Stomach (tissue), 9 donors: ENCODE measurements around the gene CXCL14. TPM values are rescaled to one million over a fixed set of nuclear protein-coding genes. Genes with fewer than 3 reads are reported as not detected.
"Not testable (repeated sequence)": the region's sequence is repeated elsewhere in the genome, so short reads cannot be mapped to it uniquely, and the experiment has no call there.

Experiments used
- DNase-seq, 2 donors: peaks; one replicate each; pipeline versions ENCODE4 v3.0.0 to v3.0.0-alpha.2; 2013 to 2019
- H3K27ac ChIP-seq, 5 donors: fragments of 200-600 bp in 4 of 5; sonication (generic) in 4 of 5; one replicate each; pipeline ENCODE4 v1.5.1; 2013 to 2019; ENCODE audit warnings: mild to moderate bottlenecking in 1 of 5, moderate library complexity in 1 of 5
- H3K27me3 ChIP-seq, 3 donors: fragments of 200-600 bp; sonication (generic); one replicate each; pipeline ENCODE4 v1.5.1; 2017 to 2019; ENCODE audit warnings: mixed run types in 1 of 3
- H3K36me3 ChIP-seq, 4 donors: fragments of 200-600 bp; sonication (generic); 1 replicate in 3 of 4; 2 replicates in 1 of 4; pipeline ENCODE4 v1.5.1; 2016 to 2019
- H3K4me1 ChIP-seq, 4 donors: fragments of 200-600 bp; sonication (generic); one replicate each; pipeline ENCODE4 v1.5.1; 2016 to 2019
- H3K4me3 ChIP-seq, 4 donors: fragments of 200-600 bp; sonication (generic) in 3 of 4; one replicate each; pipeline ENCODE4 v1.5.1; 2016 to 2019; ENCODE audit warnings: mild to moderate bottlenecking in 1 of 4
- H3K9me3 ChIP-seq, 4 donors: fragments of 200-600 bp; sonication (generic); one replicate each; pipeline ENCODE4 v1.5.1; 2016 to 2019
- CTCF ChIP-seq, 7 experiments: fragments of 450-650 bp in 4 of 7; fragments of 200-600 bp in 3 of 7; sonication (generic) in 3 of 7; IDR thresholded peaks; one replicate each; pipeline ENCODE4 v1.5.1; 2016 to 2019; ENCODE audit warnings: antibody characterized with exemption in 7 of 7, control low read depth in 2 of 7, mild to moderate bottlenecking in 1 of 7
- EP300 ChIP-seq: sonication (generic); formaldehyde crosslinking; IDR thresholded peaks from one replicate; pipeline ENCODE4 v1.6.1; 2017; ENCODE audit warnings: antibody characterized with exemption
- POLR2A ChIP-seq, 4 donors: fragments of 450-650 bp; IDR thresholded peaks; one replicate each; pipeline ENCODE4 v1.6.1; 2016; ENCODE audit warnings: antibody characterized with exemption in 4 of 4, control low read depth in 2 of 4, mild to moderate bottlenecking in 1 of 4, moderate library complexity in 1 of 4
- POLR2AphosphoS5 ChIP-seq, 3 donors: sonication (generic); formaldehyde crosslinking; IDR thresholded peaks; one replicate each; pipeline ENCODE4 v1.6.1; 2016; ENCODE audit warnings: antibody characterized with exemption in 3 of 3
- WGBS, 5 donors: extraction: QIAGEN DNeasy Blood & Tissue Kit in 3 of 5; methylation state at CpG; one replicate each; pipeline versions ENCODE4 v1.1.5 to v1.1.7; 2013 to 2018; 5-methylcytosine and 5-hydroxymethylcytosine counted together
- intact Hi-C: fragments of 100-400 bp; cut with DNase I; formaldehyde crosslinking; loops from one replicate; pipeline ENCODE4 v1.15.1; 2023; ENCODE audit warnings: low total_unique reads
- polyA plus RNA-seq, 3 donors: library from polyadenylated mRNA; stranded (reverse); fragments of 200-250 nt; gene quantifications; one replicate each; pipeline ENCODE4 v1.2.3, GENCODE V29; 2013
- total RNA-seq, 5 donors: library from RNA; depleted of rRNA; stranded (reverse); fragments of >200 nt; gene quantifications; one replicate each; pipeline versions ENCODE4 v1.1.0 to v1.2.3, GENCODE V29; 2014 to 2016
- donor health status: healthy with polysubstance abuse.
- donor health status: Bipolar disorder and iron deficiency.
- donor health status: healthy.

Gene CXCL14
- total and polyA plus RNA-seq, 8 donors, result 12.7 to 82.0 (median 32.1) TPM; not detected in 2

GRCh38 chr5:135534609-135535419, 44.0 kb downstream of the CXCL14 start:
- TF ChIP-seq CTCF (IDR thresholded peaks at IDR 0.05), result no peak
- H3K4me3 ChIP-seq, result peak overlapping the region in 2 of 4 donors; percentile 24 to 41

GRCh38 chr5:135533794-135534193, 45.0 kb downstream of the CXCL14 start:
- intact Hi-C loops, result no loop called here
- WGBS, 5 donors, result 31 to 47% (median 39%) methylated on average over 3 of the region's 3 CpGs

More at GRCh38 chr5:135534609-135535419, 44.0 kb downstream of the CXCL14 start:
- DNase-seq, result no peak
- 4 to 7% (median 5%) methylated on average over 26 to 61 of the region's 61 CpGs for WGBS, 5 donors
- intact Hi-C loops, result no loop called here
- no peak overlapping the region for H3K27ac ChIP-seq
- peaks cover 6 to 27% (median 19%) of the 10 kb centered on the region in 4 donors for H3K4me1 ChIP-seq
- H3K9me3 ChIP-seq, result peaks cover 0 to 7% (median 4%) of the 10 kb centered on the region in 4 donors
- no peaks in the 10 kb centered on the region for H3K36me3 ChIP-seq
- H3K27me3 ChIP-seq, result peaks cover 17 to 100% (median 84%) of the 10 kb centered on the region in 3 donors

DNA sequence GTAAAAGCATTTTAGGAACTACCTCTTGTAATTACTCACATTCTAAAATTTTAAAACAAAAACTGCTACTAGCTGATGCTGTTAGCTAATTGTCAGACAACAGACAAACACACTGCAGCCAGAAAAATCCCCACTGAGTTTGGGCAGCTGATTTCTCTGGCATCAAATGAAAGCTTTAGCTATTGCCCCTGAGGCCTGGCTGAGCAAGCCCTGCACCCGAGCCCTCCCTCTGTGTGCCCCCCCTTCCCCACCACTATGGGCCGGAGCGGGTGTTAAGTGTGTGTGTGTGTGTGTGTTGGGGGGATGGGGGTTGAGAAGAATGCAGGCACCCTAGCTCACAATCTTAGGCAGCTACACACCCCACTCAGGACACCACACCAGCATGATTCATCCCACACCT, 45.5 kb downstream of the CXCL14 start:
- Histone ChIP-seq H3K36me3 (no peaks in the 10 kb centered on the region), H3K4me3 (no peak overlapping the region), H3K27ac (no peak overlapping the region), H3K4me1 (peaks cover 6 to 27% (median 19%) of the 10 kb centered on the region in 4 donors), H3K9me3 (peaks cover 0 to 11% (median 6%) of the 10 kb centered on the region in 4 donors), H3K27me3 (peaks cover 17 to 99% (median 77%) of the 10 kb centered on the region in 3 donors)
- TF ChIP-seq POLR2A (IDR thresholded peaks at IDR 0.05) (no peak), CTCF (IDR thresholded peaks at IDR 0.05) (no peak), POLR2AphosphoS5 (IDR thresholded peaks at IDR 0.05) (no peak), EP300 (no peak)
- WGBS, 5 donors, result 37 to 62% (median 50%) methylated on average over 2 to 3 of the region's 3 CpGs
- DNase-seq, result no peak
- intact Hi-C loops, result no loop called here

More at GRCh38 chr5:135533794-135534193, 45.0 kb downstream of the CXCL14 start:
- H3K27me3 ChIP-seq, result peaks cover 17 to 100% (median 77%) of the 10 kb centered on the region in 3 donors
- peaks cover 6 to 27% (median 19%) of the 10 kb centered on the region in 4 donors for H3K4me1 ChIP-seq
- no peak overlapping the region for H3K27ac ChIP-seq
- H3K36me3 ChIP-seq, result no peaks in the 10 kb centered on the region
- no peak for TF ChIP-seq CTCF (IDR thresholded peaks at IDR 0.05)
- TF ChIP-seq EP300, result no peak
- no peak for TF ChIP-seq POLR2AphosphoS5 (IDR thresholded peaks at IDR 0.05)
- TF ChIP-seq POLR2A (IDR thresholded peaks at IDR 0.05), result no peak
- no peak for DNase-seq
- H3K4me3 ChIP-seq, result no peak overlapping the region
- peaks cover 0 to 11% (median 6%) of the 10 kb centered on the region in 4 donors for H3K9me3 ChIP-seq

DNA sequence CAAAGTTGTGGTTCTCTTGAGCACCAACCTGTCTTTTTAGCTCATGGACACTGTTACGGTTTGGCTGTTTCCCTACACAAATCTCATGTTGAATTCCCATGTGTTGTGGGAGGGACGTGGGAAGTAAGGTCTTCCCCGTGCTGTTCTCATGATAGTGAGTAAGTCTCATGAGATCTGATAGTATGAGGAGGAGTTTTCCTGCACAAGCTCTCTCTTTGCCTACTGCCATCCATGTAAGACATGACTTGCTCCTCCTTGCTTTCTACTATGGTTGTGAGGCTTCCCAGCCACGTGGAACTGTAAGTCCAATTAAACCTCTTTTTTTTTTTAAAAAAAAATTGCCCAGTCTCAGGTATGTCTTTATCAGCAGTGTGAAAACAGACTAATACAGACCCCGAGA, 49.2 kb downstream of the CXCL14 start:
- H3K27me3 ChIP-seq, result peaks cover 4 to 79% (median 42%) of the 10 kb centered on the region in 3 donors
- intact Hi-C loops, DNase-seq, H3K36me3 ChIP-seq, H3K27ac ChIP-seq, H3K4me1 ChIP-seq, H3K4me3 ChIP-seq: not testable (repeated sequence)
- WGBS, 5 donors, result 66 to 79% (median 69%) methylated on average over 5 of the region's 5 CpGs
- peaks cover 0 to 11% (median 0%) of the 10 kb centered on the region in 4 donors for H3K9me3 ChIP-seq

DNA sequence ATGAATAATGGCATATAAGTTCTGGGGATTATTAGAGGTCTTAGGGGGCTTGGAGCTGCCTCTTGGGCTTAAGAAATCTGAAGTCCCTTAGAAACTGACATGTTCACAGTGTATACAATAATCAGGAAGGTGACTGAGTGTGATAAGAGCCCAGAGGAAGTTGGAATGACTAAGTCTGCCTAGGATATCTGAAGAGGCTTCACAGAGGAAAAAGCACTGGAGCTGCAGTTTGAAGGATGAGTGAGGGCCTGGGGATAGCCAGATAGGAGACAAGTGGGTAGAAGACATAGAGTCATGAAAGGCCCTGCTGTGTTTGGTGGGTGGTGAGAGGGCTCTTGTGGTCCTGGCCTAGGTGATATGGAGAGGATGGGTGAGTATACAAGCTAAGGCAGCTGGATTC, 51.9 kb downstream of the CXCL14 start:
- TF ChIP-seq EP300 (no peak), POLR2A (IDR thresholded peaks at IDR 0.05) (no peak), CTCF (IDR thresholded peaks at IDR 0.05) (no peak), POLR2AphosphoS5 (IDR thresholded peaks at IDR 0.05) (no peak)
- Histone ChIP-seq H3K36me3 (no peaks in the 10 kb centered on the region), H3K4me3 (no peak overlapping the region), H3K27ac (no peak overlapping the region), H3K9me3 (peaks cover 0 to 23% (median 2%) of the 10 kb centered on the region in 4 donors), H3K4me1 (no peaks in the 10 kb centered on the region), H3K27me3 (peaks cover 0 to 69% (median 16%) of the 10 kb centered on the region in 3 donors)
- intact Hi-C loops, result no loop called here
- no peak for DNase-seq
